ENCODE measurements around the gene MKLN1. TPM values are rescaled to one million over a fixed set of nuclear protein-coding genes. Genes with fewer than 3 reads are reported as not detected.
"Not testable (repeated sequence)": the region's sequence is repeated elsewhere in the genome, so short reads cannot be mapped to it uniquely, and the experiment has no call there.

Gene MKLN1
- total RNA-seq, 1 donor, result 78.5 TPM

GRCh38 chr7:131329176-131329570 lies 1.5 kb downstream of the MKLN1 start:
- H3K9me3 ChIP-seq (ENCODE audit: low read depth, low read length), result no peaks in the 10 kb centered on the region
- no peaks in the 10 kb centered on the region for H3K27me3 ChIP-seq (ENCODE audit: insufficient read depth, low read length)
- peak overlapping the region; percentile 97 for H3K4me3 ChIP-seq (ENCODE audit: low read length)
- H3K4me1 ChIP-seq (ENCODE audit: insufficient read depth, low read length), result peaks cover 27% of the 10 kb centered on the region

- H3K4me1 ChIP-seq (ENCODE audit: insufficient read depth, low read length), result peaks cover 27% of the 10 kb centered on the region
- peaks cover 3% of the 10 kb centered on the region for H3K9me3 ChIP-seq (ENCODE audit: low read depth, low read length)
- H3K27me3 ChIP-seq (ENCODE audit: insufficient read depth, low read length), result no peaks in the 10 kb centered on the region
- no peak overlapping the region for H3K4me3 ChIP-seq (ENCODE audit: low read length)
Observed at GRCh38 chr7:131330299-131330698, 2.6 kb downstream of the MKLN1 start.

- peaks cover 25% of the 10 kb centered on the region for H3K4me1 ChIP-seq (ENCODE audit: insufficient read depth, low read length)
- no peak overlapping the region for H3K4me3 ChIP-seq (ENCODE audit: low read length)
- peaks cover 18% of the 10 kb centered on the region for H3K9me3 ChIP-seq (ENCODE audit: low read depth, low read length)
- no peaks in the 10 kb centered on the region for H3K27me3 ChIP-seq (ENCODE audit: insufficient read depth, low read length)
Observed at GRCh38 chr7:131331806-131332205, 4.1 kb downstream of the MKLN1 start.

GRCh38 chr7:131332729-131333128 lies 5.1 kb downstream of the MKLN1 start:
- H3K4me1 ChIP-seq (ENCODE audit: insufficient read depth, low read length), result peaks cover 19% of the 10 kb centered on the region
- not testable (repeated sequence) for H3K4me3 ChIP-seq (ENCODE audit: low read length); H3K27me3 ChIP-seq (ENCODE audit: insufficient read depth, low read length)
- H3K9me3 ChIP-seq (ENCODE audit: low read depth, low read length), result peaks cover 25% of the 10 kb centered on the region

- Histone ChIP-seq H3K27me3 (ENCODE audit: insufficient read depth, low read length) (no peaks in the 10 kb centered on the region), H3K4me1 (ENCODE audit: insufficient read depth, low read length) (no peaks in the 10 kb centered on the region), H3K9me3 (ENCODE audit: low read depth, low read length) (peaks cover 29% of the 10 kb centered on the region), H3K4me3 (ENCODE audit: low read length) (no peak overlapping the region)
Observed at GRCh38 chr7:131335639-131336381, 8.1 kb downstream of the MKLN1 start.

GRCh38 chr7:131336956-131337355 lies 9.3 kb downstream of the MKLN1 start:
- H3K4me1 ChIP-seq (ENCODE audit: insufficient read depth, low read length), result peaks cover 4% of the 10 kb centered on the region
- H3K27me3 ChIP-seq (ENCODE audit: insufficient read depth, low read length), result no peaks in the 10 kb centered on the region
- no peak overlapping the region for H3K4me3 ChIP-seq (ENCODE audit: low read length)
- peaks cover 29% of the 10 kb centered on the region for H3K9me3 ChIP-seq (ENCODE audit: low read depth, low read length)

- H3K4me3 ChIP-seq (ENCODE audit: low read length), result no peak overlapping the region
Observed at GRCh38 chr7:131338173-131338572, 10.5 kb downstream of the MKLN1 start.

GRCh38 chr7:131338691-131339390 lies 11.2 kb downstream of the MKLN1 start:
- peaks cover 4% of the 10 kb centered on the region for H3K4me1 ChIP-seq (ENCODE audit: insufficient read depth, low read length)
- H3K4me3 ChIP-seq (ENCODE audit: low read length), result no peak overlapping the region
- peaks cover 29% of the 10 kb centered on the region for H3K9me3 ChIP-seq (ENCODE audit: low read depth, low read length)
- no peaks in the 10 kb centered on the region for H3K27me3 ChIP-seq (ENCODE audit: insufficient read depth, low read length)

More at GRCh38 chr7:131338173-131338572, 10.5 kb downstream of the MKLN1 start:
- Histone ChIP-seq H3K27me3 (ENCODE audit: insufficient read depth, low read length) (no peaks in the 10 kb centered on the region), H3K4me1 (ENCODE audit: insufficient read depth, low read length) (peaks cover 4% of the 10 kb centered on the region), H3K9me3 (ENCODE audit: low read depth, low read length) (peaks cover 29% of the 10 kb centered on the region)

- Histone ChIP-seq H3K4me1 (ENCODE audit: insufficient read depth, low read length) (peaks cover 4% of the 10 kb centered on the region), H3K4me3 (ENCODE audit: low read length) (no peak overlapping the region), H3K27me3 (ENCODE audit: insufficient read depth, low read length) (no peaks in the 10 kb centered on the region)
Observed at GRCh38 chr7:131341690-131342089, 14.0 kb downstream of the MKLN1 start.

GRCh38 chr7:131342864-131343442 lies 15.3 kb downstream of the MKLN1 start:
- Histone ChIP-seq H3K4me1 (ENCODE audit: insufficient read depth, low read length) (peaks cover 4% of the 10 kb centered on the region), H3K27me3 (ENCODE audit: insufficient read depth, low read length) (no peaks in the 10 kb centered on the region), H3K4me3 (ENCODE audit: low read length) (no peak overlapping the region), H3K9me3 (ENCODE audit: low read depth, low read length) (peaks cover 2% of the 10 kb centered on the region)

More at GRCh38 chr7:131341690-131342089, 14.0 kb downstream of the MKLN1 start:
- H3K9me3 ChIP-seq (ENCODE audit: low read depth, low read length), result peaks cover 12% of the 10 kb centered on the region

- Histone ChIP-seq H3K4me3 (ENCODE audit: low read length) (no peak overlapping the region), H3K27me3 (ENCODE audit: insufficient read depth, low read length) (no peaks in the 10 kb centered on the region), H3K9me3 (ENCODE audit: low read depth, low read length) (no peaks in the 10 kb centered on the region), H3K4me1 (ENCODE audit: insufficient read depth, low read length) (no peaks in the 10 kb centered on the region)
Observed at GRCh38 chr7:131346885-131347592, 19.4 kb downstream of the MKLN1 start.

- Histone ChIP-seq H3K4me1 (ENCODE audit: insufficient read depth, low read length) (peaks cover 15% of the 10 kb centered on the region), H3K9me3 (ENCODE audit: low read depth, low read length) (no peaks in the 10 kb centered on the region), H3K27me3 (ENCODE audit: insufficient read depth, low read length) (no peaks in the 10 kb centered on the region), H3K4me3 (ENCODE audit: low read length) (no peak overlapping the region)
Observed at GRCh38 chr7:131352032-131352431, 24.4 kb downstream of the MKLN1 start.

GRCh38 chr7:131354390-131354789 lies 26.7 kb downstream of the MKLN1 start:
- H3K4me1 ChIP-seq (ENCODE audit: insufficient read depth, low read length), result peaks cover 21% of the 10 kb centered on the region
- H3K9me3 ChIP-seq (ENCODE audit: low read depth, low read length), result no peaks in the 10 kb centered on the region
- no peak overlapping the region for H3K4me3 ChIP-seq (ENCODE audit: low read length)
- H3K27me3 ChIP-seq (ENCODE audit: insufficient read depth, low read length), result no peaks in the 10 kb centered on the region

- Histone ChIP-seq H3K9me3 (ENCODE audit: low read depth, low read length) (no peaks in the 10 kb centered on the region), H3K4me3 (ENCODE audit: low read length) (no peak overlapping the region), H3K4me1 (ENCODE audit: insufficient read depth, low read length) (peaks cover 29% of the 10 kb centered on the region)
Observed at GRCh38 chr7:131355917-131356777, 28.5 kb downstream of the MKLN1 start.

More at GRCh38 chr7:131355917-131356777, 28.5 kb downstream of the MKLN1 start:
- H3K27me3 ChIP-seq (ENCODE audit: insufficient read depth, low read length), result no peaks in the 10 kb centered on the region

All from mononuclear cell (primary cell).